Erythroblast (primary cell): ENCODE data around the gene EXOC6B.

ENCODE experiments used
- GATA1 ChIP-seq: IDR thresholded peaks from 2 replicates; pipeline ENCODE4 v1.6.1; 2011; ENCODE audit warnings: low read depth, mild to moderate bottlenecking, control low read depth, low read length, moderate library complexity
- POLR2A ChIP-seq: IDR thresholded peaks from 2 replicates; pipeline ENCODE4 v1.6.1; 2011; ENCODE audit warnings: mild to moderate bottlenecking, low read length

DNA sequence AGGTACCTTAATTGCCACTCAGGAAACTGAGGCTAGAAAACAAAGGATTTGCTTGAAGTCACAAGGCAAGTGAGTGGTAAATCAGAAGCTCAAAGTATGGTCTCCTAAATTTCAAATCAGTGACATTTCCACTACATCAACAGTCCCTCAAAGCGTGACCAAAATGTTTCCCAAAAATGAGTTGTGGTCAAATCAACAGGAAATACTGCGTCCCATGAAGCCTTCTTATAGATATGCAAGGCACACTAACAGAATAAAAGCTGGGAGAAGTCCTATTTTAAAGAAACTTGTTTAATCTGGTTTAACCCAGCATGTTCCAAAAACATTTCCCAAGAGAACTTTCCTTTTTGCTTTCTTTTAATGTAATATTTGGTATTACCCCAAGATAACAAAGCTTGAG, 249.4 kb downstream of the EXOC6B start:
- no peak for TF ChIP-seq POLR2A
- no peak for TF ChIP-seq GATA1
